Esophagus muscularis mucosa (tissue), 3 donors: Measurements from ENCODE around the gene SFT2D2.

Experiments
- EP300 ChIP-seq: sonication (generic); formaldehyde crosslinking; IDR thresholded peaks from one replicate; pipeline ENCODE4 v1.6.1; 2017; ENCODE audit warnings: antibody characterized with exemption
- TF ChIP-seq, protein P1 (sequence below), 3 experiments: fragments of 200-600 bp in 2 of 3; fragments of 450-650 bp in 1 of 3; sonication (generic) in 2 of 3; IDR thresholded peaks; one replicate each; pipeline ENCODE4 v1.5.1; 2017 to 2019; ENCODE audit warnings: antibody characterized with exemption in 3 of 3, mild to moderate bottlenecking in 2 of 3, moderate library complexity in 1 of 3

DNA sequence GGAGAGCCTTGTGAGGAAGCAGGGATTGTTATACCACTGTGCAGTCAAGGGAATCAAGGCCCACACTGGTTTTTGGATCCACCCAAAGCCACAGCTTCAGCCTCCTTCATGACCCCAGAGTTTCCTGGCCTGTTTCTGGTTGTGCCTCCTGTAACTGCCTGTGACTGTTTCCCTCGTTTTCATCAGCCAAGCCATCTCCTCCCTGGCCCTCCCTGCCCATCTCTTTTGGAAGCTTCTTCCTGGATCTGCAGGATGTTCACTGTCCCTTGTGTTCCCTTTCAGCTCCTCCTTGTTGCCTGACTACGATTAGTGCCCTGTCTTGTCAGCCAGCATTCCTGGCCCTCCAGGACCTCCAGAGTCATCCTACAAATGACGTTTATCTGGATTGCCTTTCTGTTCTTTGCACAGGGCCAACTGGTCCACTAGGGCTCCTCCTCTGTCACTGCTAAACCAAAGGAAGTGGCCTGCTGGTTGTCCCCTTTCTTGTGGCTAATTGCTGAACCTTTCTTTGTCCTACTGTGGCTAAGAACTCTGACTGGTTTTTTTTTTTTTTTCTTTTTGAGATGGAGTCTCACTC is 17.9 kb downstream of the SFT2D2 start:
- TF ChIP-seq, protein P1, sequence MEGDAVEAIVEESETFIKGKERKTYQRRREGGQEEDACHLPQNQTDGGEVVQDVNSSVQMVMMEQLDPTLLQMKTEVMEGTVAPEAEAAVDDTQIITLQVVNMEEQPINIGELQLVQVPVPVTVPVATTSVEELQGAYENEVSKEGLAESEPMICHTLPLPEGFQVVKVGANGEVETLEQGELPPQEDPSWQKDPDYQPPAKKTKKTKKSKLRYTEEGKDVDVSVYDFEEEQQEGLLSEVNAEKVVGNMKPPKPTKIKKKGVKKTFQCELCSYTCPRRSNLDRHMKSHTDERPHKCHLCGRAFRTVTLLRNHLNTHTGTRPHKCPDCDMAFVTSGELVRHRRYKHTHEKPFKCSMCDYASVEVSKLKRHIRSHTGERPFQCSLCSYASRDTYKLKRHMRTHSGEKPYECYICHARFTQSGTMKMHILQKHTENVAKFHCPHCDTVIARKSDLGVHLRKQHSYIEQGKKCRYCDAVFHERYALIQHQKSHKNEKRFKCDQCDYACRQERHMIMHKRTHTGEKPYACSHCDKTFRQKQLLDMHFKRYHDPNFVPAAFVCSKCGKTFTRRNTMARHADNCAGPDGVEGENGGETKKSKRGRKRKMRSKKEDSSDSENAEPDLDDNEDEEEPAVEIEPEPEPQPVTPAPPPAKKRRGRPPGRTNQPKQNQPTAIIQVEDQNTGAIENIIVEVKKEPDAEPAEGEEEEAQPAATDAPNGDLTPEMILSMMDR (IDR thresholded peaks at IDR 0.05): no peak
- TF ChIP-seq EP300: no peak
